SK-N-MC (cell line): ENCODE measurements around the gene ABHD2.

Experiments used
- EZH2 ChIP-seq: fragments of 200-600 bp; sonication (generic); IDR thresholded peaks from one replicate; pipeline ENCODE4 v1.6.1; 2017; ENCODE audit warnings: antibody characterized with exemption
- POLR2AphosphoS5 ChIP-seq: IDR thresholded peaks from 2 replicates; pipeline ENCODE4 v1.6.1; 2012; ENCODE audit warnings: mild to moderate bottlenecking, low read depth, low read length, borderline replicate concordance

GRCh38 chr15:89123181-89123525, 34.9 kb downstream of the ABHD2 start:
- TF ChIP-seq EZH2 = no peak
- TF ChIP-seq POLR2AphosphoS5 = no peak
